ENCODE results near the gene ITPA.

Gene ITPA

GRCh38 chr20:3226864-3227263, 17.6 kb downstream of the ITPA start:
- DNase-seq (no peak), ATAC-seq (no peak)
- H3K9me3 Mint-ChIP-seq: no peaks in the 10 kb centered on the region
- peaks cover 4% of the 10 kb centered on the region for H3K36me3 Mint-ChIP-seq (ENCODE audit: low read depth)
- H3K4me3 Mint-ChIP-seq: no peak overlapping the region
- H3K27ac Mint-ChIP-seq: no peak overlapping the region
- peaks cover 16% of the 10 kb centered on the region for H3K4me1 Mint-ChIP-seq
- no peaks in the 10 kb centered on the region for H3K27me3 Mint-ChIP-seq

GRCh38 chr20:3227506-3227905, 18.2 kb downstream of the ITPA start:
- H3K9me3 Mint-ChIP-seq: no peaks in the 10 kb centered on the region
- H3K27me3 Mint-ChIP-seq: no peaks in the 10 kb centered on the region
- ATAC-seq (no peak), DNase-seq (no peak)
- H3K4me3 Mint-ChIP-seq: no peak overlapping the region
- no peak overlapping the region for H3K27ac Mint-ChIP-seq
- peaks cover 13% of the 10 kb centered on the region for H3K4me1 Mint-ChIP-seq
- H3K36me3 Mint-ChIP-seq (ENCODE audit: low read depth): peaks cover 2% of the 10 kb centered on the region

GRCh38 chr20:3227936-3228749, 18.8 kb downstream of the ITPA start:
- Mint-ChIP-seq H3K36me3 (ENCODE audit: low read depth) (peaks cover under 1% of the 10 kb centered on the region), H3K4me1 (peaks cover 7% of the 10 kb centered on the region), H3K9me3 (no peaks in the 10 kb centered on the region), H3K4me3 (no peak overlapping the region), H3K27me3 (no peaks in the 10 kb centered on the region), H3K27ac (no peak overlapping the region)
- ATAC-seq: no peak
- DNase-seq: no peak

GRCh38 chr20:3228750-3229032, 19.4 kb downstream of the ITPA start:
- no peak for DNase-seq
- Mint-ChIP-seq H3K4me1 (peaks cover 1% of the 10 kb centered on the region), H3K9me3 (no peaks in the 10 kb centered on the region), H3K36me3 (ENCODE audit: low read depth) (no peaks in the 10 kb centered on the region), H3K4me3 (no peak overlapping the region), H3K27ac (no peak overlapping the region), H3K27me3 (no peaks in the 10 kb centered on the region)
- ATAC-seq: no peak

- no peak overlapping the region for H3K4me3 Mint-ChIP-seq
- H3K9me3 Mint-ChIP-seq: no peaks in the 10 kb centered on the region
- H3K27me3 Mint-ChIP-seq: no peaks in the 10 kb centered on the region
- no peaks in the 10 kb centered on the region for H3K4me1 Mint-ChIP-seq
- DNase-seq (no peak), ATAC-seq (no peak)
- H3K36me3 Mint-ChIP-seq (ENCODE audit: low read depth): no peaks in the 10 kb centered on the region
- no peak overlapping the region for H3K27ac Mint-ChIP-seq
Observed at GRCh38 chr20:3229158-3229557, 19.9 kb downstream of the ITPA start.

GRCh38 chr20:3229798-3230197, 20.5 kb downstream of the ITPA start:
- H3K27ac Mint-ChIP-seq: no peak overlapping the region
- ATAC-seq: no peak

GRCh38 chr20:3231116-3231515, 21.8 kb downstream of the ITPA start:
- Mint-ChIP-seq H3K4me1 (no peaks in the 10 kb centered on the region), H3K4me3 (no peak overlapping the region), H3K27ac (no peak overlapping the region), H3K9me3 (no peaks in the 10 kb centered on the region), H3K27me3 (peaks cover 4% of the 10 kb centered on the region), H3K36me3 (ENCODE audit: low read depth) (no peaks in the 10 kb centered on the region)
- ATAC-seq (no peak), DNase-seq (no peak)

More at GRCh38 chr20:3229798-3230197, 20.5 kb downstream of the ITPA start:
- Mint-ChIP-seq H3K4me3 (no peak overlapping the region), H3K4me1 (no peaks in the 10 kb centered on the region), H3K9me3 (no peaks in the 10 kb centered on the region), H3K27me3 (no peaks in the 10 kb centered on the region), H3K36me3 (ENCODE audit: low read depth) (no peaks in the 10 kb centered on the region)
- DNase-seq: no peak

- H3K4me1 Mint-ChIP-seq: no peaks in the 10 kb centered on the region
- DNase-seq (no peak), ATAC-seq (no peak)
- H3K27me3 Mint-ChIP-seq: peaks cover 11% of the 10 kb centered on the region
- no peak overlapping the region for H3K4me3 Mint-ChIP-seq
- H3K9me3 Mint-ChIP-seq: no peaks in the 10 kb centered on the region
- no peak overlapping the region for H3K27ac Mint-ChIP-seq
- no peaks in the 10 kb centered on the region for H3K36me3 Mint-ChIP-seq (ENCODE audit: low read depth)
Observed at GRCh38 chr20:3231889-3232588, 22.7 kb downstream of the ITPA start.

GRCh38 chr20:3233131-3233990, 24.1 kb downstream of the ITPA start:
- DNase-seq (no peak), ATAC-seq (no peak)
- Mint-ChIP-seq H3K27ac (no peak overlapping the region), H3K4me1 (no peaks in the 10 kb centered on the region), H3K36me3 (ENCODE audit: low read depth) (no peaks in the 10 kb centered on the region), H3K27me3 (peaks cover 22% of the 10 kb centered on the region), H3K4me3 (no peak overlapping the region), H3K9me3 (no peaks in the 10 kb centered on the region)

- ATAC-seq (no peak), DNase-seq (no peak)
- Mint-ChIP-seq H3K27me3 (peaks cover 24% of the 10 kb centered on the region), H3K36me3 (ENCODE audit: low read depth) (no peaks in the 10 kb centered on the region), H3K4me1 (peaks cover 1% of the 10 kb centered on the region), H3K4me3 (no peak overlapping the region), H3K27ac (no peak overlapping the region), H3K9me3 (no peaks in the 10 kb centered on the region)
Observed at GRCh38 chr20:3233991-3234498, 24.7 kb downstream of the ITPA start.

GRCh38 chr20:3235666-3236324, 26.5 kb downstream of the ITPA start:
- DNase-seq (no peak), ATAC-seq (no peak)
- peaks cover 9% of the 10 kb centered on the region for H3K4me1 Mint-ChIP-seq
- no peak overlapping the region for H3K4me3 Mint-ChIP-seq
- H3K36me3 Mint-ChIP-seq (ENCODE audit: low read depth): no peaks in the 10 kb centered on the region
- H3K27ac Mint-ChIP-seq: no peak overlapping the region
- H3K9me3 Mint-ChIP-seq: no peaks in the 10 kb centered on the region
- H3K27me3 Mint-ChIP-seq: peaks cover 37% of the 10 kb centered on the region

GRCh38 chr20:3237011-3237957, 28.0 kb downstream of the ITPA start:
- no peak overlapping the region for H3K27ac Mint-ChIP-seq
- H3K27me3 Mint-ChIP-seq: peaks cover 49% of the 10 kb centered on the region
- no peaks in the 10 kb centered on the region for H3K36me3 Mint-ChIP-seq (ENCODE audit: low read depth)
- H3K9me3 Mint-ChIP-seq: no peaks in the 10 kb centered on the region
- peaks cover 9% of the 10 kb centered on the region for H3K4me1 Mint-ChIP-seq
- ATAC-seq (no peak), DNase-seq (no peak)
- H3K4me3 Mint-ChIP-seq: peak overlapping the region; percentile 54

- Mint-ChIP-seq H3K4me1 (peaks cover 9% of the 10 kb centered on the region), H3K36me3 (ENCODE audit: low read depth) (no peaks in the 10 kb centered on the region), H3K27ac (no peak overlapping the region), H3K9me3 (no peaks in the 10 kb centered on the region), H3K27me3 (peaks cover 51% of the 10 kb centered on the region), H3K4me3 (peak overlapping the region; percentile 77)
- ATAC-seq (no peak), DNase-seq (no peak)
Observed at GRCh38 chr20:3237958-3238615, 28.8 kb downstream of the ITPA start.

Data from activated naive CD8-positive, alpha-beta T cell treated with anti-CD3 and anti-CD28 coated beads, Interleukin-2, amount 50 U/mL, for 24 hours (primary cell).